Endometrial microvascular endothelial cells (primary cell): ENCODE measurements around the gene TTLL11. TPM values are rescaled to one million over a fixed set of nuclear protein-coding genes. Genes with fewer than 3 reads are reported as not detected.
"Not testable (repeated sequence)": the region's sequence is repeated elsewhere in the genome, so short reads cannot be mapped to it uniquely, and the experiment has no call there.

ENCODE experiments used
- in situ Hi-C: cut with HindIII; loops from 2 replicates; pipeline ENCODE4 v1.10.0; 2017; ENCODE audit warnings: low sequenced_read_pairs, low pct_unique_long_range_greater_than_20kb; ENCODE audit errors: inconsistent ontology term
- total RNA-seq: library from RNA; depleted of rRNA; stranded (reverse); fragments of >200 nt; gene quantifications from one replicate; pipeline ENCODE4 v1.2.3, GENCODE V29; 2015; ENCODE audit errors: inconsistent ontology term

The TTLL11 gene
- total RNA-seq, 1 donor from 2014 or later = 2.0 TPM

- in situ Hi-C loops = no loop called here
These were observed 2.1 kb downstream of the TTLL11 start for GRCh38 chr9:122090981-122091380.

GRCh38 chr9:122090287-122090883 is 2.7 kb downstream of the TTLL11 start:
- in situ Hi-C loops = no loop called here

DNA sequence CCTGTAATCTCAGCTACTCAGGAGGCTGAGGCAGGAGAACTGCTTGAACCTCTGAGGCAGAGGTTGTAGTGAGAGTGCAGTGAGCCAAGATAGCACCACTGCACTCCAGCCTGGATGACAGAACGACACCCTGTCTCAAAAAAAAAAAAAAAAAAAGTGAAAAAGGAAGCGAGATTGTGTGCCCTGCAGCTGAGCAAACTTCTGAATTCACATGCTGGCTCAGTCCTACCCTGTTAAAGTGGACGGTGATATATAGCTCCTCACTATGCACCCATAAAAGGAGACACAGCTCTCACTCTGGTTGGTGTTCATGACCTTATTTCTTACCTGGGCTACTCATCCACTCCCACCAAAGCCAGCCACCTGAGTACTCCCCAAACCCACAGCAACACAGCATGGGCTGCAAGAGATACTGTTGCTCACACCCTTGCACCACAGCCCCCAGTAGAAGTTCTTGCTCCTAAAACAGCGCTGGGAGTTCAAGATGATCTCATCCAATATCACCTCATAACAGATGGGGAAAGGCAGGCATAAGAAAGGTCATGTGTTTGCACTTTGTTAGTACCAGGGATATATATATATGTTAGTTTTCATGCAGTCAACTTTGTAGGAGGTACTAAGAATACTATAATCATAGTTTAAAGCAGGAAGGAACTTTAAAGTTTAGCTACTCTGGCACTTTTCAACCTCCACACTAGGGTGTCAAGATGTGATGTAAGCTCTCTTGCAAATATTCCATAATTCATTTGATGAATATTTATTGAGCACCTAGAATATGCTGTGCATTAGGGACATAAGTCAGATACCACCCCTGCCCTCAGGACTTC is 4.0 kb downstream of the TTLL11 start:
- in situ Hi-C loops = no loop called here

- in situ Hi-C loops = no loop called here
These were observed 5.5 kb downstream of the TTLL11 start for GRCh38 chr9:122087406-122088200.

GRCh38 chr9:122086873-122087272 is 6.2 kb downstream of the TTLL11 start:
- in situ Hi-C loops = no loop called here

DNA sequence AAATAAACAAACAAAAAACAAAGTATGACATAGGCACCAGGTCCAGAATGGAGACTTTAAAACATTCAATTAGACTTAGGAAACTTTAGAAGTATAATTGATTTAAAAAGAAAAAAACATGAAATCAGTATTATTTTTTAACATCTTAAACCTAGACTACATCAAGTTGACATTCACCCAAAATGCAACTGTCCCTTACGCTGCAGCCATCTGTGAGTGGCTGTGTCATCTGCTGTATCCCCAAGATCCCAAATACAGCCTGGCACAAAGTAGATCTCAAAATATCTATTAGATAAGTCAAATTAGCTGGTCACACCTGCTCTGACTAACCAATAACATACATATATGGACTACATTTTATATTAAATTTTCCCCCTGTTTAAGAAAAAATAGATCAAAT is 7.8 kb downstream of the TTLL11 start:
- in situ Hi-C loops = no loop called here

GRCh38 chr9:122084026-122084675 is 9.0 kb downstream of the TTLL11 start:
- in situ Hi-C loops = no loop called here

DNA sequence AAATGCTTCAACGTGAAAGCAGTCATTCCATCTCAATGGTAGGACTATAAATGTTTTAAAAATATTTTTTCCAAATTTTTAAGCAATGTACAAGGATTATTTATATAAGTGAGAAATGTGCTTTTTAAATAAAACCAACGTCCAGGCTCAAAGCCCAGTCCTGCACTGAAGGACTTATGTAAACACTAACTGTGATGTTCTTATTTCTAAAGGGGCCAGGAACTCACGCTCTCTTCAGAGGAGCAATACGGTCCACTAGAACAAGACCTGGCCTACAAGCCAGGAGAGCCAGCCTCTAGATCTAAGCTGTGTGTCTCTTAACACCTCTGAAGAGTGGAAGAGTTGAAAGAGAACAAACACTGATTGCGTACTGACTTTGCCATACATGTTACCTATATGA is 12.1 kb downstream of the TTLL11 start:
- in situ Hi-C loops = no loop called here

- in situ Hi-C loops = no loop called here
These were observed 14.6 kb downstream of the TTLL11 start for GRCh38 chr9:122078557-122078956.

DNA sequence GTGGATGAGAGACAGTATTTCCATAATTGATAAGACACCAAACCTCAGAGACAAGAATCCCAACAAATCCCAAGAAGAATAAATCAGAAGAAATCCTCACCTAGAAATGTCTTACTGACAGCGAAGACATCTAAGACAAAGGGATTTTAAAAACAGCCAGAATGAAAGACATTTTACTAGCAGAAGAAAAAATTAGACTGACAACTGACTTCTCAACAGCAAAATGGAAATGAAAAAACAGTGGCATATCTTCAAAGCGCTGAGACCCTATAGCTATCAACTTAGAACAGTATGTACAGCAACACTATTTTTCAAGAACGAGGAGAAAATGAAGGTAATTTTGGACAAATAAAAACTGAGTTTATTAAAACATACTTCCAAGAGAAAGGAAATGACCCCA is 16.3 kb downstream of the TTLL11 start:
- in situ Hi-C loops = no loop called here

DNA sequence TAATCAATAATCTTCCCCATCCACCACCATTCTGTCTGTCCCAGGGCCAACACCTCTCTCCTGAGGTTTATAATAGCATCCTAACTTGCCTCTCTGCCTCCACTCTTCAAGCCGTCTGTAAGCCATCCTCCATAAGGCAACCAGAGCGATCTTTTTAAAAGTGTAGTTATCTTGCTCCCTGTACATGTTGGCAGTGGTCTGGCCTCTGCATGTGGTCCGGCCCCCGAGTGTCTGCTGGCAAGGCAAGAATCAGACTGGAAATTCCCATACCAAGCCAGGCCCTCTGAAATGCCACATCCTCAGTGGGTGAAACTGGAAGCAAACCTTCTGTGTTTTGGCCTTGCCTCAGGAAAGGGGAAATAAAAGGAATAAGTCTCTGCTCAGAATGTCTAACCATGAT is 17.0 kb downstream of the TTLL11 start:
- in situ Hi-C loops = no loop called here

DNA sequence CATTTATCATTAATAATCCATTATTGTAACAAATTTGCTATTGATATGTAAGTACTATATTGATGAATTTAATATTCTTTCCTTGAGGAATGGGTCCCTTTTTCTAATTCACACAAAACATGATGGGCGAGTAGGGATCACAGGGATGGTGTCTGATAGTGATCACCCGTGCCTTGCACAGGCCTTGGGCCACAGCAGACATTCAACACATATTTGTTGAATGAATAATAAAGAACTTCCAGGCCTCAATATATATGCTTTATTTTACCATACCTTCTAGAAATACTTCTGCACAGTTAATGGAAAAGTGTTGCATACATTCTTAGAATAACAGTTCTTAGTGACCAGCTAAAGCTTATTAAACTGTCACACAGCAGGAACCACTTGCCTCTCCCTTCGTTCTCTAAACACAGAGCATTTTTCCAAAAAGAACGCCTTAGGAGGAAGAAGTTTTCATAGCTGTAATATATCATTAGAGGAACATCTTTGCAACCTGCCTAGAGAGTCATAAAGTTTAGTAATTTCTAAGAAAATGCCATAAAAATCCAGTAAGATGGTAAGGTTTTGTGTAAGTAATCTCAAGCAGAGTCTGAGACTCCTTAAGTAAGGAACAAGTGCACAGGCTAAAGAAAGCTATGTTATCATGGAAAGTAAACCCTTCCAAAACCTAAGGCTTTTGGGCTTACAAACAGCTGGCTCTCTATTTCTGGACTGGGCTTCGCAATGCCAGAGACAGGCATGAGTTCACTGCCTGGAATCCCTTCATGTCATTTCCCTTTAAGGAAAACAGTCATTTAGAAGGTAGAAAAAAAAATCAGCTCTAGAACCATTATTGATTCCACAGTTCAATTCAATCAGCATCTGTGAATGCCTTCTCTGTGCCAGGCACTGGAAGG is 17.7 kb downstream of the TTLL11 start:
- in situ Hi-C loops = no loop called here

GRCh38 chr9:122071715-122072114 is 21.4 kb downstream of the TTLL11 start:
- in situ Hi-C loops = no loop called here

DNA sequence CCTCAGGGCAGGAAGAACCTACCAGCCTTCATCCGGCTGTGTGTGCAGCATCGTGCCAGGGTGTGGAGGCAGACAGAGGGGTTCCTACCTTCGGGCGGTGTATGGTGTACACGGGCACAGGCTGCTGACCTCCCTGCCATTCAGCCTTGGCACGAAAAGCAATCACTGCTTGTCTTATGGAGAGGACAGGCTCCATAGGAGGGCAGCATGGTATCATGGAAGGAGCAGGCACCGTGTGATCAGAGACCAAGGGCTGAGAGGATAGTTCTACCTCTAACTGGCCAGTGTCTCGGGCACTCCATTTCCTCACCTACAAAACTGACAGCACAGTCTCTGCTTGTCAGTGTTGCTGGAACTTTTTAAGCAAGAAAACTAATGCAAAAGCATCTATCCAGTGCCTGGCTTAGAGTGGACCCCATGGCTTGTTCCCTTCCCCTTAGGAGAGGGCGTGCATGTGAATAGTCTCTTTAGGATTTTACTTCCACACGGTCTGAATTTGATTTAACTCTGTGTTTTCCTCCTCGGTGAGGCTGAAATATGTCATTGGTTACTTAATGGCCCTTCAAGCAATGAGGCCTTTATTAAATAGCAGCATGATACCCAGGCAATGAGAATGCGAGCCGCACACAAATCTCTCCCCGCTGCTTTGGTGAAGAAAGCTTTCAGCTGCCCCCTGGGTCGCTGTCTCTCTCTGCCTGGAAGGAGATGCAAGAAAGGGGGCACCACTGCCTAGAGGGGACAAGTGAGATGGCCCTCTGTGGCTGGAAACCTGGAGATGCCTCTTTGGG is 22.2 kb downstream of the TTLL11 start:
- in situ Hi-C loops = no loop called here

DNA sequence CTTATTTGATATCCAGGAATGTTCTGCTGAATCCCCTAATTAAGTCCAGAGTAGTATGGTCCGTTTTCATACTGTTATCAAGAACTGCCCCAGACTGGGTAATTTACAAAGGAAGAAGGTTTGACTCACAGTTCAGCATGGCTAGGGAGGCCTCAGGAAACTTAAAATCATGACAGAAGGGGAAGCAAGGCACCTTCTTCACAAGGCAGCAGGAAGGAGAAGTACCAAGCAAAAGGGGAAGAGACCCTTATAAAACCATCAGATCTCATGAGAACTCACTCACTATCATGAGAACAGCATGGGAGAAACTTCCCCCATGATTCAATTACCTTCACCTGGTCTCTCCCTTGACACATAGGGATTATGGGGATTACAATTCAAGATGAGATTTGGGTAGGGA is 26.4 kb downstream of the TTLL11 start:
- in situ Hi-C loops = not testable (repeated sequence)

DNA sequence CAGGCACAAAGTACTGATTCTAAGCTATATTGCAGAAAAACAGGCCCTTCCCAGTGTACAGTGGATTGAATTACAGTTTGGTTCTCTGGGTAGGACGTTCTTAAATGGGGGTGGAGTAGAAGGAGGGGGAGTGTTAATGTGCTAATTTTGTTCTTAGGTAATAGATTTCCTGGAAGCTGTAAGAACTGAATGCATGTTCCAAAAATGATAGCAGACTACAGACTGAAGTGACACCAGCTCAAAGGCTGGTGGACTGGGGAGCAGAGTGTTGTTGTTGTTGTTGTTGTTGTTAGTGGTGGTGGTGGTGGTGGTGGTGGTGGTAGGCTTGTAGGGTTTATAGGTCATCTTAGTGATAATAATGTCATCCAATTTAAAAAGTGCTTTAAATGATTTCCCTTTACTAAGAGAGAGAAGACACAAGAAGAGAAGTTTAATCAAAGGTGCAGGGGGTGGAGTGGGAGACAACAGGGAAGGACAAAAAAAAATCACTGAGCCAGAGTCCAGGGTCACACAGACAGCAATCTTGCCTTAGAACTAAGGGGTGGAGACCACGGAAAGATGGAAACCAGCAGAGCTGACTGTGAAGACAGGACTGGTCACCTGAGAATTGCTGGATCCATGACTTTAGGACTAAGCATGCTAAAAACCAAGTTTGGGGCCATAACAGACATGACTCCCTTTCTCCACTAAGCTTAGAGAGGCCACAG is 27.0 kb downstream of the TTLL11 start:
- in situ Hi-C loops = no loop called here

DNA sequence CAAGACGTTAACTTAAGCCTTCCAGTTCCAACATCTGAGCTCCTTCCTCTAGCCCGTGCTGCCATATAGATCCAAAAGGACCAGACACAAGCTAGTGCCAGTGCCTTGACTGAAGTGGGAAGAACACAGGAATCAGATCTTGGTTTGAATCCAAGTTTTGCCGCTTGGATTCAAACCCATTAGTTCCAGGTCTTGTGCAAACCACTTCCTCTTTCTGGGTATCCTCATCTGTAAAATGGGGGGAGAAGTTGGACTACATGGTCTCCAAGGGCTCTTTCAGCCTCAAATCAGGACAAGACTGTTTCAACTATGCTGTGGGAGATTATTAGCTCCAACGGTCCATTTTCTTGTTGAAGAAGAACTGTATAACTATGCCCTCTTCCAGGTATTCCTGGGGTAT is 32.6 kb downstream of the TTLL11 start:
- in situ Hi-C loops = no loop called here
